ENCODE results near the gene GTSE1.

GRCh38 chr22:46376111-46376510, 79.4 kb downstream of the GTSE1 start:
- TF ChIP-seq, protein P1, sequence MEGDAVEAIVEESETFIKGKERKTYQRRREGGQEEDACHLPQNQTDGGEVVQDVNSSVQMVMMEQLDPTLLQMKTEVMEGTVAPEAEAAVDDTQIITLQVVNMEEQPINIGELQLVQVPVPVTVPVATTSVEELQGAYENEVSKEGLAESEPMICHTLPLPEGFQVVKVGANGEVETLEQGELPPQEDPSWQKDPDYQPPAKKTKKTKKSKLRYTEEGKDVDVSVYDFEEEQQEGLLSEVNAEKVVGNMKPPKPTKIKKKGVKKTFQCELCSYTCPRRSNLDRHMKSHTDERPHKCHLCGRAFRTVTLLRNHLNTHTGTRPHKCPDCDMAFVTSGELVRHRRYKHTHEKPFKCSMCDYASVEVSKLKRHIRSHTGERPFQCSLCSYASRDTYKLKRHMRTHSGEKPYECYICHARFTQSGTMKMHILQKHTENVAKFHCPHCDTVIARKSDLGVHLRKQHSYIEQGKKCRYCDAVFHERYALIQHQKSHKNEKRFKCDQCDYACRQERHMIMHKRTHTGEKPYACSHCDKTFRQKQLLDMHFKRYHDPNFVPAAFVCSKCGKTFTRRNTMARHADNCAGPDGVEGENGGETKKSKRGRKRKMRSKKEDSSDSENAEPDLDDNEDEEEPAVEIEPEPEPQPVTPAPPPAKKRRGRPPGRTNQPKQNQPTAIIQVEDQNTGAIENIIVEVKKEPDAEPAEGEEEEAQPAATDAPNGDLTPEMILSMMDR (conservative IDR thresholded peaks at IDR 0.05; ENCODE audit: low read depth, low read length): no peak
- no peak for TF ChIP-seq EZH2 (IDR thresholded peaks at IDR 0.05; ENCODE audit: borderline replicate concordance, low read depth, low read length, poor library complexity, severe bottlenecking)

Measured in A673 (cell line).